Adipose tissue (tissue), 3 donors: ENCODE measurements around the gene MZB1. TPM values are rescaled to one million over a fixed set of nuclear protein-coding genes. Genes with fewer than 3 reads are reported as not detected.
A peak's percentile ranks its signal among the peaks of the same experiment; 100 is the strongest.
"Not testable (repeated sequence)": the region's sequence is repeated elsewhere in the genome, so short reads cannot be mapped to it uniquely, and the experiment has no call there.

Source experiments
- H3K27ac ChIP-seq: one replicate; pipeline ENCODE4 v1.5.1; 2013; ENCODE audit warnings: low read depth, low read length
- WGBS, 3 donors: extraction: QIAGEN DNeasy Blood & Tissue Kit; methylation state at CpG; one replicate each; pipeline ENCODE4 v1.1.7; 2013; 5-methylcytosine and 5-hydroxymethylcytosine counted together
- polyA plus RNA-seq, 3 donors: library from polyadenylated mRNA; stranded (reverse); fragments of 200-250 nt; gene quantifications; one replicate each; pipeline ENCODE4 v1.2.3, GENCODE V29; 2013
- donor health status: healthy with polysubstance abuse.
- donor health status: Bipolar disorder and iron deficiency.
- donor health status: healthy.

The MZB1 gene
- polyA plus RNA-seq, 3 donors = 0.98 to 1.9 TPM; not detected in 1

GRCh38 chr5:139413963-139414362 lies 24.2 kb upstream of the MZB1 start:
- no peak overlapping the region for H3K27ac ChIP-seq
- WGBS, 3 donors = 77 to 89% (median 83%) methylated on average over 6 of the region's 6 CpGs

DNA sequence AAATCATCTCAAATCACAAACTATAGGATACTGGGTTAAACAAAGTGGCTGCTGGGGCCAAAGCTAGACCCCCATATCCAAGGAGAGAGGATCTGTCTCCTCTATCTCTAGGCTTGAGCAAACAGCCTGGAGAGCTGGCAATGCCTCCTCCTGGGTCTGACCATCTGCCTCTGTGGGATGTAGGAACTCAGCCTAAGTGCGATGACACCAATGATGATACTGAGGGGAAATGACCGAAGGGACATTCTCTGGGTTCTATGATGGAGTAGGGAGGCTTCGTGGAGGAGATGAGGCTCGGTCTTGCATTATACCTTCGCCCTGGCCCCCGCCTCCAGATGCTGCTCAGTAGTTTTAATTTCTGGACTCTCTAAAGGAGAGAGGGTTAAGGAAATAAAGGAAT lies 23.4 kb upstream of the MZB1 start:
- 96 to 99% (median 98%) methylated on average over 6 of the region's 6 CpGs for WGBS, 3 donors
- no peak overlapping the region for H3K27ac ChIP-seq

GRCh38 chr5:139410993-139411828 lies 21.5 kb upstream of the MZB1 start:
- 68 to 82% (median 79%) methylated on average over 17 of the region's 17 CpGs for WGBS, 3 donors
- no peak overlapping the region for H3K27ac ChIP-seq

DNA sequence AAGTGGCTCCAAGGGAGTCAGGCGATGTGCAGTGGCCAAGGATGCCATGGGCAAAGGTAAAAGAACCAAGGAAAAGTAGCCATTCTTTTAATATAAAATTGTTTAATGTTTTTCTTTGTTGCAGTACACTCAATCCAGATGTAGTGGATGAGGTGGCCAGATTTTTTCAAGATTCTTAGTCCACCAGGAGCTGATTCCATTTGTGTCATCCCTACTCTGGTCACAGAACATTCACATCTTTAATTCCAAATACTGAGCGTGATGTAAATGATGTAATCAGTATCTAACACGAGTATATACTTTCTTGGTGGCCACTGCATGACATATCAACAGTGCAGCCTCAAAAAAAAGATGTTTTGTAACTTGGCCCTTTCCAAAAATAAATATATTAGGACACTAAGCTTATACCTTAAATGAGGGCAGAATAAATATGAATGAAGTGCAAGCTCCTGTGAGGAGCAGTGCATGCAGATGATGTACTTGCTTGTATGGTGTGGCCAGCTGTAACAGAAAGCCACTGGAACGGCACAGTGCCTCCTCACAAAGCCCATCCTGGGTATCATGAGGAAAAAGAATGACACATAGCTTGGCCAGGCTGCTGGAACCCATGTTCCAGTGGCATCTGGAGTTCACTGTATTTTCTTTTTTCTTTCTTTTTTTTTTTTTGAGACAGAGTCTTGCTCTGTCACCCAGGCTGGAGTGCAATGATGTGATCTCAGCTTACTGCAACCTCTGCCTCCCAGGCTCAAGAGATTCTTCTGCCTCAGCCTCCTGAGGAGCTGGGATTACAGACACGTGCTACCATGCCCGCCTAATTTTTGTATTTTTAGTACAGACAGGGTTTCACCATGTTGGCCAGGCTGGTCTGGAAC lies 20.6 kb upstream of the MZB1 start:
- 74 to 78% (median 77%) methylated on average over 6 of the region's 6 CpGs for WGBS, 3 donors
- H3K27ac ChIP-seq = no peak overlapping the region

GRCh38 chr5:139409116-139409515 lies 19.4 kb upstream of the MZB1 start:
- H3K27ac ChIP-seq = not testable (repeated sequence)
- 85 to 94% (median 89%) methylated on average over 5 of the region's 5 CpGs for WGBS, 3 donors

DNA sequence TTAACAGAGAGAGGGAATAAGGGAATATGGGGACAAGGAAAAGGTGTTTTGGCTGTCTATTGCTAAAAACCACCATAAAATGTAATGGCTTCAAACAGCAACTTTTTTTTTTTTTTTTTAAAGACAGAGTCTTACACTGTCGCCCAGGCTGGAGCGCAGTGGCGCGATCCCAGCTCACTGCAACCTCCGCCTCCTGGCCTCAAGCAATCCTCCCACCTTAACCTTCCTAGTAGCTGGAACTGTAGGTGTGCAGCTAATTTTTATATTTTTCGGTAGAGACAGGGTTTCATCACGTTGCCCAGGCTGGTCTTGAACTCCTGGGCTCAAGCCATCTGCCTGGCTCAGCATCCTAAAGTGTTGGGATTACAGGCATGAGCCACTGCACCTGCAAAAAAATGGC lies 18.5 kb upstream of the MZB1 start:
- WGBS, 3 donors = 95 to 96% (median 95%) methylated on average over 7 of the region's 7 CpGs
- H3K27ac ChIP-seq = no peak overlapping the region

- no peak overlapping the region for H3K27ac ChIP-seq
Measured at GRCh38 chr5:139407517-139407916, 17.8 kb upstream of the MZB1 start.

DNA sequence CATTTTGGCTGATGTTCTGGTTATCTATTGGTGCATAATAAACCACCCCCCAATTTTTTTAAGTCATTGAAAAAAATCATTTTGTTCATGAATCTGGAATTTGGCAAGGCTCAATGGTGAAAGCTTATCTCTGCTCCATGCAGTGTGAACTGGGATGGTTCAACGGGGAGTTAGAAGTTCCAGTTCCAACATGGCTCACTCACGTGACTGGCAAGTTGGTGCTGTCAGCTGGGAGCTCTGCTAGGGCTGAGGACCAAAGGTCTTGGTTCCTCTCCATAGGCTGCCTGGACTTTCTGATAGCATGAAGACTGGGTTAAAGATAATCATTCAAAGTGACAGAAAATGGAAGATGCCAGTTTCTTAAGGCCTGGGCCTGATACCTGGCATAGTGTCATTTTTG lies 17.2 kb upstream of the MZB1 start:
- H3K27ac ChIP-seq = no peak overlapping the region
- WGBS, 3 donors = 79 to 84% (median 82%) methylated on average over 2 of the region's 2 CpGs

DNA sequence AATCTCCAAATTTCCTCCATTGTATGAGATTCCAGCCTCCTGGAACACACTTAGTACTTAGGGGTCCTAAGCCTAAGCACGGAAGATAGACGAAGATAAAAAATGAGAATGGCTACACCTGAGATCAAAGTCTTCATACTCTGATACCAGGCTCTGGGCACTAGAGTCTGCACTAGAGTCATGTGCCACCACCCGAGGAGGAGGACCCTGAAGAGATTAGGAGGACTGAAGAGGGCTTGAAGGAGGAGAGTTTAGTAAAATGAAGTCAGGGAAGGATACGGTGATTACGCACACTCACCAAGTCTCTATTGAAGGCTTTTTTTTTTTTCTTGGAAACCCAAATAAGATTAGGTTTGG lies 14.7 kb upstream of the MZB1 start:
- H3K27ac ChIP-seq = no peak overlapping the region
- WGBS, 3 donors = 58 to 66% (median 62%) methylated on average over 5 of the region's 5 CpGs

DNA sequence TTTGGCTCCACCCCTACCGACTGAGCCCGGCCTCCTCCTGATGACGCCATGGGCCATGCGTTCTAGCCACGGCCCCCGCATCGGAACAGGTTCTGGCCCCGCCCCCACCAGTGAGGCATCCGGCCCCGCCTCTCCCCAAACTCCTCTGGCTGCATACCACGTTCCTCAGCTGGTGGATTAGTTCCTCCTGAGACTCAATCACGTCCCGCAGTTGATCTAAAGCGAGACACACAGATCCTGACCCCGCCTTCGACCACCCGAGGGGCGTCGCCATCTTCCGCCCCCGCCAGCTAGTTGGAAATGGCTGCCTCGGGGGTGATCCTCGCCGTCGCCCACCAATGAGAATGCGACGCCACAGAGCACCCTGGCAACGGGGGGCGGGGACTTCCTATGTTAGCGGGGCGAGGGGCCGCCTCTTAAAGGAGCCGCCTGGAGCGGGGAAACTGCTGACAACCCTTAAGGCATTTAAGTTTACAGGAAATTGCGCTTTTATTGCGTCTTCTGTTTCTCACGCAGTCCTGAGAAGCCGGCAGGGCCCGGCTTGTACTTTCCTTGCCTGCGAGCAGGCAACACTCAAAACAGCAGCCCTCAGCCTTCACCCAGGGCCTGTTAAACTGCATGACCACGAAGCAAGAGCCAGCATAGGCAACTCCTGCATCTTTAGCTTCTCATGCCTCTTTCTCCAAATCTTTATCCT lies 14.2 kb upstream of the MZB1 start, which contains the start of gene SPATA24:
Gene SPATA24 (minus strand): TSS at position 303 of the 697 bp plus-strand sequence. CDS start 29 bp downstream, at position 274.
- 0 to 1% (median 1%) methylated on average over 41 of the region's 41 CpGs for WGBS, 3 donors
- peak within 1 kb of the TSS; percentile 38 for H3K27ac ChIP-seq

DNA sequence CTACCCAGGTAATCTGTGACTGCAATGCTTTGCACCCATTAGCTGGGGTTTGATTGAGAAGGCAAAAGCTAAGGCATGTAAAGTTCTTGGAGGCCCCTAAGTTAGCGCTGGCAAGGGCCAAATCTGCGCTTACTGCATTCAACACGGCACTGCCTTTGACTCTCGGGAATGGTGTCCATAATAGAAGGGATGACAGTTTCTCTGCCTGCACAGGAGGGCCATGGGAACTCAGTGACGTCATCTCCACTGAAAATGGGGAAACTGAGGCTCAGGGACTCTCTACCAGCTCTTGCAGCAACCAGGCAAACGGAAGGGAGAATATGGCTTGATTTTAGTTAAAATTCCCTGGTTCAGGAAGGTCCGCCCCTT lies 13.7 kb upstream of the MZB1 start:
- WGBS, 3 donors = 20 to 24% (median 21%) methylated on average over 7 of the region's 7 CpGs
- H3K27ac ChIP-seq = no peak overlapping the region

DNA sequence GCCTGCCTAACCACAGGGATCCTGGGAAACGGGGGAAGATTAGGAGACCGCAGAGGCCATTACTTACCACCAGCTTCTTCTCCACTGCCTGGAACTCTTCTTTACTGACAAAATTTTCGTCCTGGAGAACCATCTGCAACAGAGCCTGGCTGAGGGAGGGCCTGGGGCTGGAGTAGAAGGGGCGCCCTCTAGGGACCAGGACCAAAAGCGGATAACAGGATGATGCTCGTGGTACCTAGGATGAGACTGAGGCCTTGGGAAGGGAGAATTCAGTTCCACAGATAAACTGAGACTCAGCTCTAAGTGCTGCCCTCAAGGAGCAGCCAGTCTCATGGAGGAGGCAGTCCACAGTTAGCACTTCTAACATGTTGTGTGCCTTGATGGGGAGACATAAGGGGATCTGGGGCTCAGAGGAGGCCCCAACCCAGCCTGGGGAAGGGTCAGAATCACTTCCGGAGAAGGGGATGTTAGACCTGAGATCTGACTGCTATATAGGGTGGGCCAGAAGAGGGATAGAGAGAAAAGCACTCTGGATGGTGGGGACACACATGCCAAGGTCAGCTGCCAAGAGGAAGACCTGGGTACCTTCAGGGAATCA lies 12.9 kb upstream of the MZB1 start:
- whole genome bisulfite sequencing, 3 donors = 69 to 76% (median 74%) methylated on average over 7 of the region's 7 CpGs
- no peak overlapping the region for H3K27ac ChIP-seq

DNA sequence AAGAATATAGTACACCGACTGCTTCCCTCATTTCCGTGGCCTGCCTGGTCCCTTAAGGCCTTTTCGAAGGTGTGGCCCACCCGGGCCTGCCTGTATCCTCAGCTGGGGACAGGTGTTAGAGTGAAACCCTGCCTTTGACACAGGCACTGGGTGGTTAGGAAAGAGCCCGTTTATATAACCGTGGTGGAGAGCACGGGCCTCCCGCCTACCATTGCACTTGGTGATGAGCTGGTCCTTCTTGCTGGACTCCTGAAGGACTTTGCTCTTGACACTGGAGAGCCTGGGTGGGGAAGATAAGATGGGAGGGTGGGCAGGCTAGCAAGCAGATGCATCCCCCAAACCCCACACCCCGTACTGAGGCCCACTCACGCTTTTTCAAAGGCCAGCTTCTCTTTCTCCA lies 11.8 kb upstream of the MZB1 start:
- WGBS, 3 donors = 91 to 96% (median 95%) methylated on average over 10 of the region's 10 CpGs
- no peak overlapping the region for H3K27ac ChIP-seq

- 83 to 87% (median 85%) methylated on average over 6 of the region's 6 CpGs for WGBS, 3 donors
- no peak overlapping the region for H3K27ac ChIP-seq
Measured at GRCh38 chr5:139399501-139400121, 9.9 kb upstream of the MZB1 start.

GRCh38 chr5:139397921-139398320 lies 8.2 kb upstream of the MZB1 start:
- H3K27ac ChIP-seq = no peak overlapping the region
- 50 to 59% (median 51%) methylated on average over 6 of the region's 6 CpGs for WGBS, 3 donors

- no peak overlapping the region for H3K27ac ChIP-seq
- 85 to 95% (median 87%) methylated on average over 8 of the region's 8 CpGs for WGBS, 3 donors
Measured at GRCh38 chr5:139396691-139397090, 7.0 kb upstream of the MZB1 start.

DNA sequence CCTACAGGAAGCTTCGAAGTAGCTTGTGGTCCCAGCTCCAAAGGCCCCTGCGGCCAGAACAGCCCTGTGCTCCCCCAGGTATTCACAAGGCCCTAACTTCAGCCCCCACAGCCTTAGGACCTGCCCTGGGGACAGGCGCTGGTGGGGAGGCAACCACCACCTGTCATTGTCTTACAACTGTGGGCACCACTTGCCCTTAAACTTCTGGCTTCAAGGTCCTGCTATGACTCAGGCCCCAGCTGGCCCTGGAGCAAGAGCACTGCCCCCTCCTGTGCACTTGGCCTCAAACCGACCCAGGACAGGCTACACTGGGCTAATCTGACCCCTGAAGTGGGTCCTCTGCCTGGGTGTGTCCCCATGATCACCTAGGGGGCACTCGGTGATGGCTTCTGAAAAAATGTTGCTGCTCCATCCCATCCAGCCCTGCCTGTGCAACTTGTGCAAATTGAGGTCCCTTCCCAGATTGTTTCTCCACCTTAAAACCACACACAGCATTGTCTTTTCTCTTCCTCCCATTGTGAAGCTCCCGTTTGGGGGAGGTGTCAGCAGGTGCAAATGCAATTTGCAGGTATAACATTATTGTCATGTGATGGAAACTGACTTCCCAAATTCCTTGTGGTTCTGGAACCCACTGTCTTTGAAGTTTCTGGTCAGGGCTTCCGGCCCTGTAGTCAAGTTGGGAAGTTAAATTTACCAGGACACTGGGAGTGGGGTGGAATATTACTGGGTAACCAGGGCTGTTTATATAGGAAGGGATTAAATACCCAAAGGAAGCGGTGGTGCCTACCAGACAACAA lies 6.3 kb upstream of the MZB1 start:
- WGBS, 3 donors = 79 to 85% (median 82%) methylated on average over 8 of the region's 8 CpGs
- no peak overlapping the region for H3K27ac ChIP-seq
